ENCODE data around the gene TIMM50. TPM values are rescaled to one million over a fixed set of nuclear protein-coding genes. Genes with fewer than 3 reads are reported as not detected.

TIMM50 gene
- total RNA-seq, 1 donor from 2014 or later = 82.2 TPM

DNA sequence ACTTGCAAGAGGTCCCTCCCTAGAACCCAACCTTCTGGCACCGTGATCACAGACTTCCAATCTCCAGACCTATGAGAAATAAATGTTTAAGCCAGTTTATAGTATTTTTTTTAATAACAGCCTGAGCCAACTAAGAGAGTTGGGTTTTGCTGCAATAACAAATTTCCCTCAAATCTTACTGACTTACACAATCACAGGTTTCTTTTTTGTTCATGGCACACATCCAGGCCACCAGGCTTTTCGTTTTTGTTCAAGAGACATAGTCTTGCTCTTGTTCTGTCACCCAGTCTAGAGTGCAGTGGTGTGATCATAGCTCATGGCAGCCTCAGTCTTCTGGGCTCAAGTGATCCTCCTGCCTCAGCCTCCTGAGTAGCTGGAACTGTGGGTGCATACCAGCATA lies 32.4 kb downstream of the TIMM50 start:
- TF ChIP-seq, protein P1, sequence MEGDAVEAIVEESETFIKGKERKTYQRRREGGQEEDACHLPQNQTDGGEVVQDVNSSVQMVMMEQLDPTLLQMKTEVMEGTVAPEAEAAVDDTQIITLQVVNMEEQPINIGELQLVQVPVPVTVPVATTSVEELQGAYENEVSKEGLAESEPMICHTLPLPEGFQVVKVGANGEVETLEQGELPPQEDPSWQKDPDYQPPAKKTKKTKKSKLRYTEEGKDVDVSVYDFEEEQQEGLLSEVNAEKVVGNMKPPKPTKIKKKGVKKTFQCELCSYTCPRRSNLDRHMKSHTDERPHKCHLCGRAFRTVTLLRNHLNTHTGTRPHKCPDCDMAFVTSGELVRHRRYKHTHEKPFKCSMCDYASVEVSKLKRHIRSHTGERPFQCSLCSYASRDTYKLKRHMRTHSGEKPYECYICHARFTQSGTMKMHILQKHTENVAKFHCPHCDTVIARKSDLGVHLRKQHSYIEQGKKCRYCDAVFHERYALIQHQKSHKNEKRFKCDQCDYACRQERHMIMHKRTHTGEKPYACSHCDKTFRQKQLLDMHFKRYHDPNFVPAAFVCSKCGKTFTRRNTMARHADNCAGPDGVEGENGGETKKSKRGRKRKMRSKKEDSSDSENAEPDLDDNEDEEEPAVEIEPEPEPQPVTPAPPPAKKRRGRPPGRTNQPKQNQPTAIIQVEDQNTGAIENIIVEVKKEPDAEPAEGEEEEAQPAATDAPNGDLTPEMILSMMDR (conservative IDR thresholded peaks at IDR 0.05) = no peak
- DNase-seq (ENCODE audit: extremely low spot score, unreplicated experiment) = no peak
- peaks cover 3% of the 10 kb centered on the region for H3K36me3 Mint-ChIP-seq
- peaks cover 3% of the 10 kb centered on the region for H3K4me1 Mint-ChIP-seq (ENCODE audit: unreplicated experiment)
- H3K4me3 Mint-ChIP-seq = no peak overlapping the region
- no peak overlapping the region for H3K27ac Mint-ChIP-seq
- H3K9me3 Mint-ChIP-seq = no peaks in the 10 kb centered on the region
- peaks cover 73% of the 10 kb centered on the region for H3K27me3 Mint-ChIP-seq

DNA sequence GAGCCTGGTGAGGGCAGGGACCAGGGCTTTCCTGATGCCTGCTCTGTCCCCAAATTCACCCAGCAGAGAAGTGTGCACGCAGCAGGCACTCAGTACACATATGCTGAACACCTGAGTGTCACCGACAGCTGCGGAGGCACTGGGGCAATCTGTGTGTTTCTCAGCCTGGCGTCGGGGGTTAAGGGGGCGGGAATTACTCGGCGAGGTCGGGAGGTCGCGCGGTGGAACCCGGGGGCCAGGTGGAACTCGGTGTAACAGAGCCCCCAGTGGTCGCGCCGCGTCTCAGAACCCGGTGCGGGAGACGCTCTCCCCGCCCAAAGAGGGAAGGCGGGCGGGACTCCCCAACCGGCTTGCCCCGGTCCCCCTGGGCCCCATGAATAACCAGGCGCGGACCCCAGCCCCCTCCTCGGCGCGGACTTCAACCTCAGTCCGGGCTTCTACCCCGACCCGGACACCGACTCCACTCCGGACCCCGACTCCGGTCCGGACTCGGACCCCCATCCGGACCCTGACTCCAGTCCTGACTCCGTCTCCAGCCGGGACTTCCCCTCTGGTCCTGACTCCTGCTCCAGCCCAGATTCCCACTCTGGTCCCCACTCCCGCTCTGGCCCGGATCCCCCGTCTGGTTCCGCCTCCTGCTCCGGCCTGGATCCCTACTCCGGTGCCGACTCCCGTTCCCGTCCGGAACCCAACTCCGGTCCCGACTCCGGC lies 34.4 kb downstream of the TIMM50 start, which contains the start of gene SELENOV:
TSS of gene SELENOV (plus strand) at position 300 of the 711 bp plus-strand sequence. CDS start at position 374, 74 bp downstream.
- no peaks in the 10 kb centered on the region for H3K9me3 Mint-ChIP-seq
- TF ChIP-seq, protein P1 (conservative IDR thresholded peaks at IDR 0.05) = no peak
- peak within 1 kb of the TSS; percentile 88 for H3K4me3 Mint-ChIP-seq
- no peak for DNase-seq (ENCODE audit: extremely low spot score, unreplicated experiment)
- H3K27me3 Mint-ChIP-seq = peaks cover 64% of the 10 kb centered on the region
- H3K27ac Mint-ChIP-seq = no peak within 1 kb of the TSS
- peaks cover 3% of the 10 kb centered on the region for H3K36me3 Mint-ChIP-seq
- peaks cover 10% of the 10 kb centered on the region for H3K4me1 Mint-ChIP-seq (ENCODE audit: unreplicated experiment)

DNA sequence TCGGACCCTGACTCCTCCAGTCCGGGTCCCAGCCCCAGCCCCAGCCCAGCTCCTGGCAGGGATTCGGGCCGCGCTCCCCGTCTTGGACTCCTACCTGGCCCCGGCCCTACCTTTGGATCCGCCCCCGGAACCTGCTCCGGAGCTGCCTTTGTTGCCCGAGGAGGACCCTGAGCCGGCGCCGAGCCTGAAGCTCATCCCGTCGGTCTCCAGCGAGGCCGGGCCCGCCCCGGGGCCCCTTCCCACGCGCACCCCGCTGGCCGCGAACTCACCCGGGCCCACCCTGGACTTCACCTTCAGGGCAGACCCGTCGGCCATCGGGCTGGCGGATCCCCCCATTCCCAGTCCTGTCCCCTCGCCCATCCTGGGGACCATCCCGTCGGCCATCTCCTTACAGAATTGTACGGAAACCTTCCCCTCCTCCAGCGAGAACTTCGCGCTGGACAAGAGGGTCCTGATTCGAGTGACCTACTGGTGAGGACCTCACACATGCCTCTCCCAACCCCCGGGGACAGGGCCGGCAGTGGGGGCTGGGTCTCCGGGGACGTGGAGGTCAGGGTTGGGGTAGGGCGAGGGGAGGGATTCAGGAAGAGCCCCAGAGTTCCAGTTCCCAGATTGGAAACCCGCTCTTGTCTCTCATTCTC lies 35.0 kb downstream of the TIMM50 start:
- no peak for DNase-seq (ENCODE audit: extremely low spot score, unreplicated experiment)
- Mint-ChIP-seq H3K4me3 (peak overlapping the region; percentile 67), H3K4me1 (ENCODE audit: unreplicated experiment) (peaks cover 10% of the 10 kb centered on the region), H3K27ac (no peak overlapping the region), H3K27me3 (peaks cover 61% of the 10 kb centered on the region), H3K9me3 (no peaks in the 10 kb centered on the region), H3K36me3 (peaks cover 3% of the 10 kb centered on the region)
- TF ChIP-seq, protein P1 (conservative IDR thresholded peaks at IDR 0.05) = no peak

DNA sequence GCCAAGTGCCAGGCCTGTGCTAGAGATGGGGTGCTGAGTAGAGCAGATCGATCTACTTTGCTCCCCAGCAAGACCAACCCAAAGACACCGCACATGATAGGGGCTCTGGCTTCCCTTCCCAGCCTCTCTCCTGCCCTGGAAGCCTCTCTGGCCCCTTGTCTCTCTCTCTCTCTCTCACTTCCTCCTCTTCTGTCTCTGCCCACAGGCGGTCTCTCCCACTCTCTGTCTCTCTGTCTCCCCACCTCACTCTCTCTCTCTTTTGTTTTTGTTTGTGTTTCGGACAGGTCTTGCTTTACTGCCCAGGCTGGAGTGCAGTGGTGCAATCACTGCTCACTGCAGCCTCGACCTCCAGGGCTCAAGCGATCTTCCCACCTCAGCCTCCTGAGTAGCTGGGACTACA lies 35.6 kb downstream of the TIMM50 start:
- no peak overlapping the region for H3K27ac Mint-ChIP-seq
- peaks cover 10% of the 10 kb centered on the region for H3K4me1 Mint-ChIP-seq (ENCODE audit: unreplicated experiment)
- H3K27me3 Mint-ChIP-seq = peaks cover 61% of the 10 kb centered on the region
- H3K9me3 Mint-ChIP-seq = no peaks in the 10 kb centered on the region
- TF ChIP-seq, protein P1 (conservative IDR thresholded peaks at IDR 0.05) = no peak
- no peak for DNase-seq (ENCODE audit: extremely low spot score, unreplicated experiment)
- peak overlapping the region; percentile 67 for H3K4me3 Mint-ChIP-seq
- peaks cover 3% of the 10 kb centered on the region for H3K36me3 Mint-ChIP-seq

- Mint-ChIP-seq H3K4me3 (peak overlapping the region; percentile 42), H3K4me1 (ENCODE audit: unreplicated experiment) (peaks cover 10% of the 10 kb centered on the region), H3K27ac (no peak overlapping the region), H3K36me3 (peaks cover 3% of the 10 kb centered on the region), H3K9me3 (no peaks in the 10 kb centered on the region), H3K27me3 (peaks cover 56% of the 10 kb centered on the region)
- TF ChIP-seq, protein P1 (conservative IDR thresholded peaks at IDR 0.05) = no peak
- DNase-seq (ENCODE audit: extremely low spot score, unreplicated experiment) = no peak
These were observed 36.8 kb downstream of the TIMM50 start for GRCh38 chr19:39517432-39517831.

Data from type B pancreatic cell (in vitro differentiated cells).